HG02588 (cell line): ENCODE data around the gene CEP192.
"Not testable (repeated sequence)": the region's sequence is repeated elsewhere in the genome, so short reads cannot be mapped to it uniquely, and the experiment has no call there.

Experiments
- ATAC-seq: cut with Tn5 transposase; IDR thresholded peaks from one replicate; pipeline ENCODE4 v1.9.1; 2021; ENCODE audit warnings: mild to moderate bottlenecking, moderate library complexity; ENCODE audit not compliant: unreplicated experiment

CEP192 gene

GRCh38 chr18:13028869-13029268 lies 37.7 kb downstream of the CEP192 start:
- no peak for ATAC-seq

GRCh38 chr18:13032173-13032572 lies 41.0 kb downstream of the CEP192 start:
- no peak for ATAC-seq

- no peak for ATAC-seq
Observed at GRCh38 chr18:13035249-13035914, 44.2 kb downstream of the CEP192 start.

GRCh38 chr18:13036622-13037320 lies 45.6 kb downstream of the CEP192 start:
- ATAC-seq, result no peak

GRCh38 chr18:13039806-13040205 lies 48.6 kb downstream of the CEP192 start:
- ATAC-seq, result no peak

- ATAC-seq, result no peak
Observed at GRCh38 chr18:13043066-13043465, 51.9 kb downstream of the CEP192 start.

GRCh38 chr18:13048061-13048595 lies 57.0 kb downstream of the CEP192 start:
- ATAC-seq, result no peak

- no peak for ATAC-seq
Observed at GRCh38 chr18:13051159-13051558, 60.0 kb downstream of the CEP192 start.

GRCh38 chr18:13051950-13052349 lies 60.8 kb downstream of the CEP192 start:
- no peak for ATAC-seq

GRCh38 chr18:13054336-13054735 lies 63.2 kb downstream of the CEP192 start:
- no peak for ATAC-seq

GRCh38 chr18:13061630-13062189 lies 70.5 kb downstream of the CEP192 start:
- ATAC-seq, result no peak

- no peak for ATAC-seq
Observed at GRCh38 chr18:13067124-13067523, 76.0 kb downstream of the CEP192 start.

GRCh38 chr18:13067966-13068365 lies 76.8 kb downstream of the CEP192 start:
- no peak for ATAC-seq

GRCh38 chr18:13070460-13070859 lies 79.3 kb downstream of the CEP192 start:
- no peak for ATAC-seq

- no peak for ATAC-seq
Observed at GRCh38 chr18:13076886-13077285, 85.7 kb downstream of the CEP192 start.

- no peak for ATAC-seq
Observed at GRCh38 chr18:13077473-13077872, 86.3 kb downstream of the CEP192 start.

- not testable (repeated sequence) for ATAC-seq
Observed at GRCh38 chr18:13078065-13078464, 86.9 kb downstream of the CEP192 start.

- ATAC-seq, result no peak
Observed at GRCh38 chr18:13086906-13087305, 95.7 kb downstream of the CEP192 start.

GRCh38 chr18:13095466-13095865 lies 104.3 kb downstream of the CEP192 start:
- ATAC-seq, result no peak

GRCh38 chr18:13096232-13096631 lies 105.1 kb downstream of the CEP192 start:
- no peak for ATAC-seq

GRCh38 chr18:13096719-13097118 lies 105.6 kb downstream of the CEP192 start:
- ATAC-seq, result no peak

- not testable (repeated sequence) for ATAC-seq
Observed at GRCh38 chr18:13098104-13098503, 106.9 kb downstream of the CEP192 start.
